ENCODE measurements around the gene ASCC3.
A peak's percentile ranks its signal among the peaks of the same experiment; 100 is the strongest.

Gene ASCC3

GRCh38 chr6:100462706-100463629 is 418.2 kb downstream of the ASCC3 start:
- no peak for DNase-seq (ENCODE audit: low read depth in 2 of 2)
- no peak overlapping the region for H3K4me3 ChIP-seq (replicated peaks in 1 of 2; ENCODE audit: low read depth in 2 of 2, low read length in 2 of 2)
- TF ChIP-seq, protein P1, sequence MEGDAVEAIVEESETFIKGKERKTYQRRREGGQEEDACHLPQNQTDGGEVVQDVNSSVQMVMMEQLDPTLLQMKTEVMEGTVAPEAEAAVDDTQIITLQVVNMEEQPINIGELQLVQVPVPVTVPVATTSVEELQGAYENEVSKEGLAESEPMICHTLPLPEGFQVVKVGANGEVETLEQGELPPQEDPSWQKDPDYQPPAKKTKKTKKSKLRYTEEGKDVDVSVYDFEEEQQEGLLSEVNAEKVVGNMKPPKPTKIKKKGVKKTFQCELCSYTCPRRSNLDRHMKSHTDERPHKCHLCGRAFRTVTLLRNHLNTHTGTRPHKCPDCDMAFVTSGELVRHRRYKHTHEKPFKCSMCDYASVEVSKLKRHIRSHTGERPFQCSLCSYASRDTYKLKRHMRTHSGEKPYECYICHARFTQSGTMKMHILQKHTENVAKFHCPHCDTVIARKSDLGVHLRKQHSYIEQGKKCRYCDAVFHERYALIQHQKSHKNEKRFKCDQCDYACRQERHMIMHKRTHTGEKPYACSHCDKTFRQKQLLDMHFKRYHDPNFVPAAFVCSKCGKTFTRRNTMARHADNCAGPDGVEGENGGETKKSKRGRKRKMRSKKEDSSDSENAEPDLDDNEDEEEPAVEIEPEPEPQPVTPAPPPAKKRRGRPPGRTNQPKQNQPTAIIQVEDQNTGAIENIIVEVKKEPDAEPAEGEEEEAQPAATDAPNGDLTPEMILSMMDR (IDR thresholded peaks at IDR 0.05; ENCODE audit: low read depth, low read length): no peak

DNA sequence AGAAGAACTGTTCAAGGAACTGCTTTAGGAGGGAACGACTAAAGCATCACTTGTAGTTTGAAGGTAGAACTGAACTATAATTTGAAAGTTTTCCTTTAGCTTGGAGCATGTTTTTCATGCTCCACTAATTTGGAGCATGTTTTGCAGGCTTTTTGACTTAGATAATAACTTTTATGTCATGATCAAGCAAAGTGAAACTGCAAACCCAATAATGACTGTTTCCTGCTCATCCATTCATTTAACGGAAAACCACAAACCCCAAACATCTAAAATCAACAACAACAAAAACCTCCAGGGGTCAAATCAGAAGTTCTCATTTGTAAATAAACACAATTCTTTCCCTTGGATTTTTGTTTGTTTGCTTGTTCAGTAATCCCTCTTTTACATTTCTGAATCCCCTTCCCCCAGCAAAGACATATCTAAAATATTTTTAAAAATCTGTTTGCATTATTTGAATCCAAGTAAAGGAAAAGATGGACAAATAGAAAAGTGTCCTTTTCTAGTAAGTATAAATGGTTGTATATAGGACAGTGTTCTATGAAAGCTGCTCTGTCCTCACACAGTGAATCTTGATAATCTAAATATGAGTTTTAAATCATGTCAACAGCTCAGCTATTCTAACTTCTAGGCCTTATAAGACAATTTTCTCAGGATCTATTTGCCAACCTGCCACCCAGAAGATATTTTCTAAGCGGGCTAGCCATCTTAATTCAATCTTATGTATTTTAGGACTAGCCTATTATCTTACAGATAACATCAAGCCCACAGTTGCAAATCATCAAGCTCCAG is 419.0 kb downstream of the ASCC3 start:
- peak in 1 of 2 donors; percentile 28 for DNase-seq (ENCODE audit: low read depth in 2 of 2)
- no peak overlapping the region for H3K4me3 ChIP-seq (replicated peaks in 1 of 2; ENCODE audit: low read depth in 2 of 2, low read length in 2 of 2)

GRCh38 chr6:100461278-100461916 is 419.7 kb downstream of the ASCC3 start:
- TF ChIP-seq, protein P1 (IDR thresholded peaks at IDR 0.05; ENCODE audit: low read depth, low read length): no peak
- DNase-seq (ENCODE audit: low read depth in 2 of 2): peak in 1 of 2 donors; percentile 33
- no peak overlapping the region for H3K4me3 ChIP-seq (replicated peaks in 1 of 2; ENCODE audit: low read depth in 2 of 2, low read length in 2 of 2)

More for the DNA sequence above, 419.0 kb downstream of the ASCC3 start:
- TF ChIP-seq, protein P1 (IDR thresholded peaks at IDR 0.05; ENCODE audit: low read depth, low read length): no peak

DNA sequence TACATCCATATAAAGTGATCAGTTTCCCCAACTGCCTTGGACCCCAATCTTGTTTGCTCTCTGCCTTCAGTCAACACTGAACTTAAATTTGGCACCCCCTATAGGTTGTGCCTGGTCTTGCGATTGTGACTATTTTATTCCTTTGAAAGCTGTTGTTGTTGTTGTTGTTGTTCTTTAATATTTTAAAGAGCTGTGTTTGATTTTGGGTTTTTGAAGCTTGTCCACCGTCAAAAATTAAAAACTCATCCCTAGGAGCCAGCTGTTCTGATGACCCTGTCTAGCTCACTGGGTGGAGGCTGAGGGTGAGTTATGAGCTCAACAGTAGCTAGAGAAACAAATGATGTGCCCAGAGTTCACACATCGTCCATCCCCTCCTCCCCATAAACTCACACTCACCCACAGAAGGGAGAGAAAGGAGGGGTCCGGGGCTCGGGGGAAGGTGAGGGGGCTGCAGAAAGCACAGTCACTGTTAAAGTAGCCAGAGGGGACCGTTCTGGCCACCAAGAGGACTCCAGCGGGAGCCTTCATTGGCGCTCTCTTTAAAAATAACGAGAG is 420.4 kb downstream of the ASCC3 start:
- TF ChIP-seq, protein P1 (IDR thresholded peaks at IDR 0.05; ENCODE audit: low read depth, low read length): peak; percentile 35
- no peak overlapping the region for H3K4me3 ChIP-seq (replicated peaks in 1 of 2; ENCODE audit: low read depth in 2 of 2, low read length in 2 of 2)
- no peak for DNase-seq (ENCODE audit: low read depth in 2 of 2)

DNA sequence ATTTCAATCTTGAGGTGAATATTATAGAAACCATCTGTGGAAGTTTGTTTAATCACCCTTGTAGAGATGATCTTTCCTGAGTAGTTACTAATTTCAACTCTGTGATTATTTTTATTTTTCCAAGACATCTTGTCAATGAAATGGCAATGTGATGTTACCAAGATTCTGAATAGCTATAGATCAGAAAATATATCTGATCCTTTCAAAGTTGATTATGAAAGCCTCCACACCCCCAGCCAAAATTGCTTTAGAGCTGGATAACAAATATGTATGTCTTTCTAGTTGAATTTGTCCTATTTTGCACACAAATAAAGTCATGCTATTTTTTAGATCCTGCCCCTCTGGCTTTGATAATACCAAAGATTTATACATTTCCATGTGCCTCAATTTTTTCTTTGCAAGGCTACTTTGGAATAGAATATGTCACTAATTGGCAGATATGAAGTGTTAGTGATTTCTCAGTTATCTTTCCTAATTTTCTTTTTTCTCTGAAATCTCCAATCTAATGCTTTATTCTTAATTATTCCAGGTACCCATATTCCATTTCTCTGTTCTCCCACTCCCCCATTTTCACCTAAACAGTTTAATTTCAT is 421.4 kb downstream of the ASCC3 start:
- TF ChIP-seq, protein P1 (IDR thresholded peaks at IDR 0.05; ENCODE audit: low read depth, low read length): no peak
- H3K4me3 ChIP-seq (replicated peaks in 1 of 2; ENCODE audit: low read depth in 2 of 2, low read length in 2 of 2): no peak overlapping the region
- no peak for DNase-seq (ENCODE audit: low read depth in 2 of 2)

Data from cardiac fibroblast (primary cell).